Measurements from ENCODE around the gene APOL3.

The APOL3 gene

GRCh38 chr22:36177160-36177559 is 16.6 kb upstream of the APOL3 start:
- POLR2A ChIA-PET = no interaction called here
- no peak overlapping the region for H3K4me3 ChIP-seq (ENCODE audit: low read depth, low read length)
- no peak for TF ChIP-seq CTCF (IDR thresholded peaks at IDR 0.05; ENCODE audit: insufficient read depth, low read length, missing control alignments)
- CTCF ChIA-PET = interaction anchor here (0.8 to 9.1 kb wide), 9 partner anchors 9 to 309 kb away, joined by 3 to 162 read pairs (median 4); partner anchors contain the start of gene APOL3
- no peak for DNase-seq (ENCODE audit: low read depth, low spot score)

GRCh38 chr22:36175892-36176291 is 15.3 kb upstream of the APOL3 start:
- DNase-seq (ENCODE audit: low read depth, low spot score) = no peak
- ChIA-PET CTCF (interaction anchor here (1.4 to 9.1 kb wide), 3 partner anchors 16 to 32 kb away, joined by 3 to 162 read pairs (median 125); partner anchors contain the start of gene APOL3), POLR2A (no interaction called here)
- no peak overlapping the region for H3K4me3 ChIP-seq (ENCODE audit: low read depth, low read length)
- no peak for TF ChIP-seq CTCF (IDR thresholded peaks at IDR 0.05; ENCODE audit: insufficient read depth, low read length, missing control alignments)

- ChIA-PET POLR2A (no interaction called here), CTCF (interaction anchor here (2.6 to 3.2 kb wide), 2 partner anchors 10 to 315 kb away, joined by 10 to 24 read pairs; no protein-coding TSS in a partner anchor)
- DNase-seq (ENCODE audit: low read depth, low spot score) = no peak
- H3K4me3 ChIP-seq (ENCODE audit: low read depth, low read length) = no peak overlapping the region
- TF ChIP-seq CTCF (IDR thresholded peaks at IDR 0.05; ENCODE audit: insufficient read depth, low read length, missing control alignments) = no peak
Measured at GRCh38 chr22:36171941-36172340, 11.4 kb upstream of the APOL3 start.

GRCh38 chr22:36166518-36167220 is 6.1 kb upstream of the APOL3 start:
- H3K4me3 ChIP-seq (ENCODE audit: low read depth, low read length) = no peak overlapping the region
- ChIA-PET CTCF (no interaction called here), POLR2A (no interaction called here)
- no peak for TF ChIP-seq CTCF (IDR thresholded peaks at IDR 0.05; ENCODE audit: insufficient read depth, low read length, missing control alignments)
- no peak for DNase-seq (ENCODE audit: low read depth, low spot score)

- no peak for TF ChIP-seq CTCF (IDR thresholded peaks at IDR 0.05; ENCODE audit: insufficient read depth, low read length, missing control alignments)
- ChIA-PET POLR2A (no interaction called here), CTCF (interaction anchor here (1.2 to 1.9 kb wide), 2 partner anchors 9 to 320 kb away, joined by 4 to 5 read pairs; no protein-coding TSS in a partner anchor)
- no peak overlapping the region for H3K4me3 ChIP-seq (ENCODE audit: low read depth, low read length)
- DNase-seq (ENCODE audit: low read depth, low spot score) = no peak
Measured at GRCh38 chr22:36166086-36166485, 5.5 kb upstream of the APOL3 start.

- CTCF ChIA-PET = interaction anchor here (1.2 to 11.6 kb wide), 4 partner anchors 9 to 321 kb away, joined by 3 to 125 read pairs (median 4); no protein-coding TSS in a partner anchor
- POLR2A ChIA-PET = no interaction called here
- no peak overlapping the region for H3K4me3 ChIP-seq (ENCODE audit: low read depth, low read length)
- DNase-seq (ENCODE audit: low read depth, low spot score) = no peak
- TF ChIP-seq CTCF (IDR thresholded peaks at IDR 0.05; ENCODE audit: insufficient read depth, low read length, missing control alignments) = no peak
Measured at GRCh38 chr22:36165141-36165540, 4.6 kb upstream of the APOL3 start.

Measured in AG04449 (cell line).